ENCODE results near the gene C3orf20.

The C3orf20 gene

GRCh38 chr3:14699643-14700042, 24.7 kb downstream of the C3orf20 start:
- H3K36me3 Mint-ChIP-seq (ENCODE audit: low read depth): no peaks in the 10 kb centered on the region
- H3K27ac Mint-ChIP-seq: no peak overlapping the region
- TF ChIP-seq, protein P1, sequence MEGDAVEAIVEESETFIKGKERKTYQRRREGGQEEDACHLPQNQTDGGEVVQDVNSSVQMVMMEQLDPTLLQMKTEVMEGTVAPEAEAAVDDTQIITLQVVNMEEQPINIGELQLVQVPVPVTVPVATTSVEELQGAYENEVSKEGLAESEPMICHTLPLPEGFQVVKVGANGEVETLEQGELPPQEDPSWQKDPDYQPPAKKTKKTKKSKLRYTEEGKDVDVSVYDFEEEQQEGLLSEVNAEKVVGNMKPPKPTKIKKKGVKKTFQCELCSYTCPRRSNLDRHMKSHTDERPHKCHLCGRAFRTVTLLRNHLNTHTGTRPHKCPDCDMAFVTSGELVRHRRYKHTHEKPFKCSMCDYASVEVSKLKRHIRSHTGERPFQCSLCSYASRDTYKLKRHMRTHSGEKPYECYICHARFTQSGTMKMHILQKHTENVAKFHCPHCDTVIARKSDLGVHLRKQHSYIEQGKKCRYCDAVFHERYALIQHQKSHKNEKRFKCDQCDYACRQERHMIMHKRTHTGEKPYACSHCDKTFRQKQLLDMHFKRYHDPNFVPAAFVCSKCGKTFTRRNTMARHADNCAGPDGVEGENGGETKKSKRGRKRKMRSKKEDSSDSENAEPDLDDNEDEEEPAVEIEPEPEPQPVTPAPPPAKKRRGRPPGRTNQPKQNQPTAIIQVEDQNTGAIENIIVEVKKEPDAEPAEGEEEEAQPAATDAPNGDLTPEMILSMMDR (IDR thresholded peaks at IDR 0.05; ENCODE audit: unreplicated experiment in 3 of 3): no peak
- H3K27me3 Mint-ChIP-seq (ENCODE audit: low read depth): peaks cover 6% of the 10 kb centered on the region
- H3K4me1 Mint-ChIP-seq: peaks cover 7% of the 10 kb centered on the region
- H3K4me3 Mint-ChIP-seq: no peak overlapping the region
- H3K9me3 Mint-ChIP-seq: peaks cover 4% of the 10 kb centered on the region

- peaks cover 8% of the 10 kb centered on the region for H3K4me1 Mint-ChIP-seq
- no peak overlapping the region for H3K4me3 Mint-ChIP-seq
- no peaks in the 10 kb centered on the region for H3K36me3 Mint-ChIP-seq (ENCODE audit: low read depth)
Measured at GRCh38 chr3:14700891-14701290, 25.9 kb downstream of the C3orf20 start.

GRCh38 chr3:14701676-14702075, 26.7 kb downstream of the C3orf20 start:
- Mint-ChIP-seq H3K4me1 (peaks cover 16% of the 10 kb centered on the region), H3K27ac (no peak overlapping the region), H3K36me3 (ENCODE audit: low read depth) (no peaks in the 10 kb centered on the region), H3K4me3 (no peak overlapping the region), H3K27me3 (ENCODE audit: low read depth) (peaks cover 7% of the 10 kb centered on the region), H3K9me3 (peaks cover 4% of the 10 kb centered on the region)
- TF ChIP-seq, protein P1 (IDR thresholded peaks at IDR 0.05; ENCODE audit: unreplicated experiment in 3 of 3): no peak

More at GRCh38 chr3:14700891-14701290, 25.9 kb downstream of the C3orf20 start:
- Mint-ChIP-seq H3K9me3 (peaks cover 4% of the 10 kb centered on the region), H3K27me3 (ENCODE audit: low read depth) (peaks cover 4% of the 10 kb centered on the region), H3K27ac (no peak overlapping the region)
- TF ChIP-seq, protein P1 (IDR thresholded peaks at IDR 0.05; ENCODE audit: unreplicated experiment in 3 of 3): no peak

GRCh38 chr3:14703128-14703750, 28.3 kb downstream of the C3orf20 start:
- Mint-ChIP-seq H3K36me3 (ENCODE audit: low read depth) (no peaks in the 10 kb centered on the region), H3K27ac (no peak overlapping the region), H3K9me3 (peaks cover under 1% of the 10 kb centered on the region), H3K27me3 (ENCODE audit: low read depth) (peaks cover 7% of the 10 kb centered on the region), H3K4me3 (no peak overlapping the region), H3K4me1 (peaks cover 16% of the 10 kb centered on the region)
- TF ChIP-seq, protein P1 (IDR thresholded peaks at IDR 0.05; ENCODE audit: unreplicated experiment in 3 of 3): no peak

DNA sequence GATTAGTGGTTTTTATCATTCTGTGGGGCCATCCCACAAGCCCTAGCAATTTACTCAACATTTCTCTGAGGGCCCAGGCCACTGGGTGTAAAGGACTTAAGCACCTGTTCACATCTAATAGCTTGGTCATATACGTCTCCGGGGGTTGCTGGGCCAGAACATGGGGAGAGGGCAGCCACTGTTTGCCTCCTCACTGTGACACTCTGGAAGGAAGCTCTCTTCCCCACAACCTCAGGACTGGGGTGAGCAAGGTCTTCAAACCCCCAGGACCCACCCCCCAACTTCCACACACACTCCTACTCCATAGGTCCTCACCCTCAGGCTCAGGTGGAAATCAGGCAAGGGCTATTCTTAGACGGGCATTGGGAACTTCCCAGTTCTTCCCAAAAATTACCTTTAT, 28.9 kb downstream of the C3orf20 start:
- Mint-ChIP-seq H3K36me3 (ENCODE audit: low read depth) (no peaks in the 10 kb centered on the region), H3K4me1 (peaks cover 16% of the 10 kb centered on the region), H3K27ac (no peak overlapping the region), H3K4me3 (no peak overlapping the region), H3K27me3 (ENCODE audit: low read depth) (peaks cover 7% of the 10 kb centered on the region), H3K9me3 (no peaks in the 10 kb centered on the region)
- TF ChIP-seq, protein P1 (IDR thresholded peaks at IDR 0.05; ENCODE audit: unreplicated experiment in 3 of 3): no peak

DNA sequence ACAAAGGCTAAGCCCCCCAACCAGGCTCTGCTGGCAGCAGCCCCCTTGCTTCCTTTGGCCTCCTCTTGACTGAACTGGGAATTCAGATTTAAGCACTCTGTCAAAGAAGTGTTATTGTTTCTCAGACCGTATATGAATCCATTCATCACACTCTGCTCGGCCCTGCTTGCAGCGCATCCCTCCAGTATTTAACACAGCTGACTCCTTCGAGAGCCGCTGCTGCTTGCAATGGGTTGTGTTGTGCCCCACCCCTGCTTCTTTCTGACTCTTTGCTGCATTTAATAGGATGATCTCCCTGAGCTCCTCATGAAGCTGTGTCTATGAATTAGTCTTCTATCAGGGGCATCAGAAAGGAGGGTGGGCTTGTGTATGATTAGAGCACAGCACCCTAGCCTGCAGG, 31.2 kb downstream of the C3orf20 start:
- Mint-ChIP-seq H3K36me3 (ENCODE audit: low read depth) (no peaks in the 10 kb centered on the region), H3K27ac (no peak overlapping the region), H3K9me3 (peaks cover 16% of the 10 kb centered on the region), H3K4me1 (peaks cover 9% of the 10 kb centered on the region), H3K4me3 (no peak overlapping the region), H3K27me3 (ENCODE audit: low read depth) (peaks cover 7% of the 10 kb centered on the region)
- TF ChIP-seq, protein P1 (IDR thresholded peaks at IDR 0.05; ENCODE audit: unreplicated experiment in 3 of 3): no peak
